Astrocyte of the spinal cord (primary cell): ENCODE results near the gene RTN1.

Experiments used
- DNase-seq: peaks from one replicate; pipeline ENCODE4 v3.0.0; 2011; ENCODE audit warnings: low read depth, low spot score
- H3K4me3 ChIP-seq: 2 replicates; pipeline ENCODE4 v1.5.1; 2011; ENCODE audit warnings: low read depth, mild to moderate bottlenecking, low read length, moderate library complexity
- CTCF ChIP-seq: IDR thresholded peaks from 2 replicates; pipeline ENCODE4 v1.5.1; 2012; ENCODE audit warnings: low read depth, mild to moderate bottlenecking, low read length, inconsistent platforms
- in situ Hi-C: cut with HindIII; loops from 2 replicates; pipeline ENCODE4 v1.10.0; 2017; ENCODE audit warnings: low sequenced_read_pairs

The RTN1 gene

GRCh38 chr14:59846595-59846994 is 24.0 kb downstream of the RTN1 start:
- no peak for DNase-seq
- TF ChIP-seq CTCF = no peak
- in situ Hi-C loops = no loop called here
- H3K4me3 ChIP-seq = no peak overlapping the region

GRCh38 chr14:59845245-59845644 is 25.3 kb downstream of the RTN1 start:
- H3K4me3 ChIP-seq = no peak overlapping the region
- no peak for TF ChIP-seq CTCF
- no peak for DNase-seq
- in situ Hi-C loops = no loop called here

- TF ChIP-seq CTCF = no peak
- H3K4me3 ChIP-seq = no peak overlapping the region
- in situ Hi-C loops = no loop called here
- no peak for DNase-seq
Measured at GRCh38 chr14:59844186-59844812, 26.3 kb downstream of the RTN1 start.

- in situ Hi-C loops = no loop called here
- no peak for TF ChIP-seq CTCF
- DNase-seq = no peak
- H3K4me3 ChIP-seq = no peak overlapping the region
Measured at GRCh38 chr14:59836116-59836515, 34.5 kb downstream of the RTN1 start.

- no peak overlapping the region for H3K4me3 ChIP-seq
- TF ChIP-seq CTCF = no peak
- DNase-seq = no peak
- in situ Hi-C loops = no loop called here
Measured at GRCh38 chr14:59832653-59833294, 37.8 kb downstream of the RTN1 start.

GRCh38 chr14:59831121-59831730 is 39.4 kb downstream of the RTN1 start:
- H3K4me3 ChIP-seq = no peak overlapping the region
- DNase-seq = no peak
- in situ Hi-C loops = no loop called here
- TF ChIP-seq CTCF = no peak
